Ovary (tissue), 3 donors: ENCODE data around the gene CARD10.
"Not testable (repeated sequence)": the region's sequence is repeated elsewhere in the genome, so short reads cannot be mapped to it uniquely, and the experiment has no call there.

ENCODE experiments used
- EP300 ChIP-seq: sonication (generic); formaldehyde crosslinking; IDR thresholded peaks from one replicate; pipeline ENCODE4 v1.6.1; 2017; ENCODE audit warnings: antibody characterized with exemption
- POLR2A ChIP-seq: fragments of 450-650 bp; IDR thresholded peaks from one replicate; pipeline ENCODE4 v1.6.1; 2017; ENCODE audit warnings: antibody characterized with exemption, mild to moderate bottlenecking, moderate library complexity
- TF ChIP-seq, protein P1 (sequence below), 3 donors: fragments of 450-650 bp in 2 of 3; fragments of 200-600 bp in 1 of 3; IDR thresholded peaks; one replicate each; pipeline versions ENCODE4 v1.5.1 to v1.8.0; 2016 to 2022; ENCODE audit warnings: antibody characterized with exemption in 3 of 3, mild to moderate bottlenecking in 1 of 3
- donor health status: DM: no; HTN: no; CAD: no.

DNA sequence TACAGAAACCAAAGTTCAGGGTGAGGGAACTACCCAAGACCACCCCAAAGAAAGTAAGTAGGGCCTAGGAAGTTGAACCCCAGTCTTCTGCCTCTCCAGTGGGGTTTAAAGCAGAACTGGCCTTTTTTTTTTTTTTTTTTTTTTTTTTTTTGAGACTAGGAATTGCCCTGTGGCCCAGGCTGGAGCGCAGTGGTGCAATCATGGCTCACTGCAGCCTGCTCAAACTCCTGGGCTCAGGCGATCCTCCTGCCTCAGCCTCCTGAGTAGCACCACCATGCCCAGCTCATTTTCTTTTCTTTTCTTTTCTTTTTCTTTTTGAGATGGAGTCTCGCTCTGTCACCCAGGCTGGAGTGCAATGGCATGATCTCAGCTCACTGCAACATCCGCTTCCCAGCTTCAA lies 23.2 kb upstream of the CARD10 start:
- not testable (repeated sequence) for TF ChIP-seq POLR2A, EP300
- TF ChIP-seq, protein P1, sequence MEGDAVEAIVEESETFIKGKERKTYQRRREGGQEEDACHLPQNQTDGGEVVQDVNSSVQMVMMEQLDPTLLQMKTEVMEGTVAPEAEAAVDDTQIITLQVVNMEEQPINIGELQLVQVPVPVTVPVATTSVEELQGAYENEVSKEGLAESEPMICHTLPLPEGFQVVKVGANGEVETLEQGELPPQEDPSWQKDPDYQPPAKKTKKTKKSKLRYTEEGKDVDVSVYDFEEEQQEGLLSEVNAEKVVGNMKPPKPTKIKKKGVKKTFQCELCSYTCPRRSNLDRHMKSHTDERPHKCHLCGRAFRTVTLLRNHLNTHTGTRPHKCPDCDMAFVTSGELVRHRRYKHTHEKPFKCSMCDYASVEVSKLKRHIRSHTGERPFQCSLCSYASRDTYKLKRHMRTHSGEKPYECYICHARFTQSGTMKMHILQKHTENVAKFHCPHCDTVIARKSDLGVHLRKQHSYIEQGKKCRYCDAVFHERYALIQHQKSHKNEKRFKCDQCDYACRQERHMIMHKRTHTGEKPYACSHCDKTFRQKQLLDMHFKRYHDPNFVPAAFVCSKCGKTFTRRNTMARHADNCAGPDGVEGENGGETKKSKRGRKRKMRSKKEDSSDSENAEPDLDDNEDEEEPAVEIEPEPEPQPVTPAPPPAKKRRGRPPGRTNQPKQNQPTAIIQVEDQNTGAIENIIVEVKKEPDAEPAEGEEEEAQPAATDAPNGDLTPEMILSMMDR (IDR thresholded peaks at IDR 0.05), result not testable (repeated sequence)
